Karpas-422 (cell line): ENCODE data around the gene SEC61B. TPM values are rescaled to one million over a fixed set of nuclear protein-coding genes. Genes with fewer than 3 reads are reported as not detected.

Source experiments
- small RNA-seq: library from RNA; depleted of rRNA; stranded (forward); fragments of <200 nt; gene quantifications from one replicate; pipeline ENCODE3, GENCODE V24; 2014
- total RNA-seq: library from RNA; depleted of rRNA; stranded (reverse); fragments of >200 nt; shearing (Covaris generic); gene quantifications from 2 replicates; pipeline ENCODE4 v1.2.3, GENCODE V29; 2014; ENCODE audit warnings: low replicate concordance; rRNA removed

SEC61B gene
- total RNA-seq, 1 experiment from 2014 or later = 110 TPM

Small RNA genes lying within 50 kb of the gene (small RNA-seq; reads per million reads assigned to genes)
- gene RN7SL794P = not detected

Other genes starting within 250 kb of the SEC61B start
- 7.2 and 17.9 TPM in 2 replicates for gene TGFBR1, start 117.2 kb upstream of the SEC61B start, total RNA-seq
- gene ALG2, start 340 bp upstream of the SEC61B start, total RNA-seq = 19.9 and 24.1 TPM in 2 replicates